KOPT-K1 (cell line): Measurements from ENCODE around the gene CLN6.

Experiments
- H3K27ac ChIP-seq: fragments of 200-600 bp; sonication (generic); 2 replicates; pipeline ENCODE4 v1.5.1; 2016; ENCODE audit warnings: antibody characterized with exemption, mild to moderate bottlenecking, low read depth, low read length; ENCODE audit not compliant: poor library complexity, severe bottlenecking
- H3K36me3 ChIP-seq: fragments of 200-600 bp; sonication (generic); 2 replicates; pipeline ENCODE4 v1.5.1; 2017; ENCODE audit warnings: antibody characterized with exemption, mild to moderate bottlenecking, low read length, moderate library complexity; ENCODE audit not compliant: insufficient read depth
- H3K9me3 ChIP-seq: fragments of 200-600 bp; sonication (generic); 2 replicates; pipeline ENCODE4 v1.5.1; 2017; ENCODE audit warnings: antibody characterized with exemption, low read length, mild to moderate bottlenecking; ENCODE audit not compliant: insufficient read depth, poor library complexity, severe bottlenecking

CLN6 gene

GRCh38 chr15:68229386-68230156 lies at the start of gene CLN6:
CLN6 (minus strand) TSS chr15:68229728; CDS start chr15:68229584, 144 bp downstream.
- Histone ChIP-seq H3K36me3 (no peaks in the 10 kb centered on the region), H3K9me3 (no peaks in the 10 kb centered on the region), H3K27ac (peak within 1 kb of the TSS; percentile 85)

DNA sequence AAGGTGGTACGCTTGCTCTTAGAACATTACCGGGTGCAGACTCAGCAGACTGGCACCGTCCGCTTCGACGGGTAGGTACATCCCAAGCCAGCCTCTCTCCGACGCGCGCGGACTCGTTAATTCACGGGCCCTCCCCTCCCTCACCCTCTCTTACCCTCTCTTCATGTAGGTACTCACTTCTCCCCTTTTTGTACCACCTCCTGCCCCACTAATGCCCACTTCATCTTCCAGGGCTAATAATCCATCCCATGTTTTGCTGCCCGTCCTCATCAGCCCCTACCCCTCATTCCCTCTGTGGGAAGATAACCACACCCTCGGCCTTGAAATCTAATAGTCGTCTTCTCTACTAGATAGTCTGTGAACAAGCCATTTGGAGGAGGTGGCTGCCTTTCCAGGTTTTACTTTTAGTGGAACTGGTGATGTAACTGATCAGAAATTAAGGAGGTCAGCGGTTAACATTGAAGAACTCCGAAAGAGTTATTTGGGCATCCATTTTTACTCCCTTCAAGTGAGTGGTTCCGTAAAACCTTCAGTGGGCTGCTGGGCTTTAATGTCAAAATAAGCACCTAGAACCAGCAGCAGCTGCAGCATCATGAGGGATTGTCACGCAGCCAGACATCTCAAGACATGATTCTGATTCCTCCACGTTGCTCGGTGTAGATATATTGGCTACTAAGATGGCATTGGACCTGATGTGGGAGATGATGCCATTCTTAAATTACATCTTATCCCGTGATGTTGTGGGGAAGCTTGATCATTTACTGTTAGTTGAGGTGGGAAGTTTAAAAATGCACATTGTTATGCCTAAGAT lies 49.3 kb upstream of the CLN6 start:
- Histone ChIP-seq H3K36me3 (peaks cover 12% of the 10 kb centered on the region; the same call in 1 of the 2 replicates), H3K9me3 (no peaks in the 10 kb centered on the region), H3K27ac (peak overlapping the region; percentile 93)

DNA sequence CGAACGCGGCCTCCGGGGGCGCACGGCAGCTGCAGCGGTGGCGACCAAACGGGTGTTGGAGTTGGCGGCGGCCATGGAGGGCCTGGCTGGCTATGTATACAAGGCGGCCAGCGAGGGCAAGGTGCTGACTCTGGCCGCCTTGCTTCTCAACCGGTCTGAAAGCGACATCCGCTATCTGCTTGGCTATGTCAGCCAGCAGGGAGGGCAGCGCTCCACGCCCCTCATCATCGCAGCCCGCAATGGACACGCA lies 48.7 kb upstream of the CLN6 start:
- Histone ChIP-seq H3K36me3 (peaks cover 12% of the 10 kb centered on the region; the same call in 1 of the 2 replicates), H3K27ac (peak overlapping the region; percentile 93), H3K9me3 (no peaks in the 10 kb centered on the region)

- Histone ChIP-seq H3K36me3 (peaks cover 12% of the 10 kb centered on the region; the same call in 1 of the 2 replicates), H3K9me3 (no peaks in the 10 kb centered on the region), H3K27ac (peak within 1 kb of the TSS; percentile 93)
These were observed 48.2 kb upstream of the CLN6 start, which contains the start of gene FEM1B for GRCh38 chr15:68277603-68278344. FEM1B (plus strand) TSS chr15:68277745; CDS start chr15:68278418, 673 bp downstream.

GRCh38 chr15:68277131-68277602 lies 47.6 kb upstream of the CLN6 start:
- Histone ChIP-seq H3K9me3 (no peaks in the 10 kb centered on the region), H3K36me3 (peaks cover 12% of the 10 kb centered on the region; the same call in 1 of the 2 replicates), H3K27ac (peak overlapping the region; percentile 93)

- peak overlapping the region; percentile 93 for H3K27ac ChIP-seq
- no peaks in the 10 kb centered on the region for H3K9me3 ChIP-seq
- H3K36me3 ChIP-seq, result peaks cover 12% of the 10 kb centered on the region; the same call in 1 of the 2 replicates
These were observed 47.1 kb upstream of the CLN6 start for GRCh38 chr15:68276668-68277067.

DNA sequence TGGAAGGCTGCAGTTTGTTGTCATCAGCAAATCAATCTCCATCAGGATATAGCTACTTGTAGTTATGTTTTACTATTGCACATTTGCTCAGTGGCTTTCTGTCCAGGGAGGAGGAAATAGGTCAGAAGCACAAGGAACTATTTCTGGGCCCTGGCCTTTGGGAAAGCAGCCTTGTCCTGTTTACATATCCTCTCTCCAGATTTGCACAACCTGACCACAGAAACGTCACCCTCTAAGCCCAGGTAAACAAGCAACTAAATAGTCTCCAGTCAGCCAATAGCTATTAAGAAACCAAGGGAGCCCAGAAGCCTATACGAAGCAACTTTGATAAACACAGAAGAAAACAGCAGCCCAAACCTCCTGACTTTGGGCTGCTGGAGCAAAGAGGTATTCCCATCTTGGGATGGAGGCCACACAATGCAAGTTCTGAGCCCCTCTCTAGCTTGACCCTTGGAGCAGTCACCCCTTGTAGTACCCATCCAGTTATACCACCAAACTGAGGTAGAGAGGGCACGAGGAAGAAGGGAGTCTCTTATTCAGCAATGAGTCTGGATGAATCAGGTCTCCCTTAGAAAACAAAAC lies 45.7 kb upstream of the CLN6 start:
- Histone ChIP-seq H3K36me3 (peaks cover 3% of the 10 kb centered on the region; the same call in 1 of the 2 replicates), H3K27ac (no peak overlapping the region), H3K9me3 (no peaks in the 10 kb centered on the region)

GRCh38 chr15:68274201-68274848 lies 44.8 kb upstream of the CLN6 start:
- H3K27ac ChIP-seq, result no peak overlapping the region
- no peaks in the 10 kb centered on the region for H3K9me3 ChIP-seq
- no peaks in the 10 kb centered on the region for H3K36me3 ChIP-seq

DNA sequence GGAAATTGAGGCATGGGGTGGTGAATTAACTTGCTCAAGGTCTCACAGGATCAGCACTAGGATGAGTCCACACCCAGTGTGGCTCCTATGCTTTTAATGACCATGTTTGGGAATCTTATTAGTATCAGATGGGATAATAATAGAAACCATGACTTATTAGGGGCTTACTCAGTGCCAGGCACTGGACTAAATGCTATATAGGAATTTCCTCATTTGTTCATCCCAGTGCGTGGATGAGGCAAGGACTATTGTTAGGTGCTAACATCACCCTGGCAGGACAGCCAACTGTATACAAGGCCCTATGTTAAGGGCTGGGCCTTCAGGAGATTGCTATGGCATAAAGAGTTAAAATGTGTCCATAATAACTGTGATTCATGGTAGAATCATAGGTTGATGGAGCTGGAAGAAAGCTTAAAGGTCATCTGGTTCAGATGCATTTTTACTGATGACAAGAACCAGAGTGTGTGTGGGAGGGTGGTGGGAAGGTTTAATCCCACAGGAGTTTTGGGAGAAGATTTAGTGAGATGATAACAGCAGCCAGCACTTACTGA lies 43.3 kb upstream of the CLN6 start:
- Histone ChIP-seq H3K27ac (no peak overlapping the region), H3K36me3 (no peaks in the 10 kb centered on the region), H3K9me3 (no peaks in the 10 kb centered on the region)

DNA sequence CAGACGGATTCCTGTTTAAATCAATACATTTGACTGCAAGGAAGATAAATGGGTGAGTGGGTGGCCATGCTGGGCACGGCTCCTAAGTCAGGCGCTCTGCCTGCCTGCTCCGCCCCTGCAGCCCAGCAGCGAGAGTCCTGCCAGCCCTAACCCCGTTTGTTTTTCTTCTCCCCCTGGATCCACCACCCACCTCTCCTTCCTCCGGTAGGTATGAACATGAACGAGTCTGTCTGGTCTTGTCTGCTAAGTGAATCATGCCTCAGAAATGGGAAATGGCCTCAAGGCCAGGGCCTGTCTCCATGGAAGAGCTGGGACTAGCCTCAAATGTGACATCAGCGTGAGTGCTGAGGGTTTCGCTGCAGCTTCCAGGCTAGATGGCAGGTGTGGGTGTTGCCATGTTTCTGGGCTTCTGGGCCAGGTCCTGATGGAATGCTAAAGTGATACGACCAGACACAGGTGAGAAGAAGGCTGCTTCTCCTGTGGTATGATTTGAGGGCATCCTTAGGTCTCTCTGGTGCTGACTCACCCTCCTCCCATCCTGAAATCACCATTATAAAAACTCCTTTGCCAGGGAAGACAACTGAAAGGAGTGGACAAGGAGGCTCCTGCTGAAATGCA lies 42.4 kb upstream of the CLN6 start:
- Histone ChIP-seq H3K27ac (no peak overlapping the region), H3K9me3 (no peaks in the 10 kb centered on the region), H3K36me3 (no peaks in the 10 kb centered on the region)

GRCh38 chr15:68268405-68268804 lies 38.9 kb upstream of the CLN6 start:
- no peaks in the 10 kb centered on the region for H3K36me3 ChIP-seq
- H3K9me3 ChIP-seq, result no peaks in the 10 kb centered on the region
- no peak overlapping the region for H3K27ac ChIP-seq

- no peaks in the 10 kb centered on the region for H3K9me3 ChIP-seq
- H3K27ac ChIP-seq, result no peak overlapping the region
- no peaks in the 10 kb centered on the region for H3K36me3 ChIP-seq
These were observed 36.1 kb upstream of the CLN6 start for GRCh38 chr15:68265674-68266073.

DNA sequence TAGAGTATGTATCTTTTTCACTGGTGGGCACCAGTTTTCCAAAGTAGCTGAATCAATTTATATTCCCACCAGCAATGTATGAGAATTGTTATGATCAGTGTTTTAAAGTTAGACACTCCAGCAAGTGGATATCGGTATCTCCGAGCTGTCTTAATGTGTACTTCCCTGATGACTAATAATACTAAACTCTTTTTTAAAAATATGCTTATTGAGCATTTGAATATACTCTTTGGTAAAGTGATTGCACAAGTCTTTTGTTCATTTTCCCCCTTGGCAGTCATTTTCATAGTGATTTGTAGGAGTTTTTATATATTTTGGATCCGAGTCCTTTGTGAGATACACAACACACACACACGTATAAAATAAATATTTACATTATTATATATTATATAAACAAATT lies 35.6 kb upstream of the CLN6 start:
- H3K27ac ChIP-seq, result no peak overlapping the region

GRCh38 chr15:68264282-68264681 lies 34.8 kb upstream of the CLN6 start:
- Histone ChIP-seq H3K27ac (no peak overlapping the region), H3K36me3 (no peaks in the 10 kb centered on the region), H3K9me3 (no peaks in the 10 kb centered on the region)

More for the DNA sequence above, 35.6 kb upstream of the CLN6 start:
- no peaks in the 10 kb centered on the region for H3K9me3 ChIP-seq
- H3K36me3 ChIP-seq, result no peaks in the 10 kb centered on the region
